ENCODE measurements around the gene ZNF471.
A peak's percentile ranks its signal among the peaks of the same experiment; 100 is the strongest.

The ZNF471 gene

DNA sequence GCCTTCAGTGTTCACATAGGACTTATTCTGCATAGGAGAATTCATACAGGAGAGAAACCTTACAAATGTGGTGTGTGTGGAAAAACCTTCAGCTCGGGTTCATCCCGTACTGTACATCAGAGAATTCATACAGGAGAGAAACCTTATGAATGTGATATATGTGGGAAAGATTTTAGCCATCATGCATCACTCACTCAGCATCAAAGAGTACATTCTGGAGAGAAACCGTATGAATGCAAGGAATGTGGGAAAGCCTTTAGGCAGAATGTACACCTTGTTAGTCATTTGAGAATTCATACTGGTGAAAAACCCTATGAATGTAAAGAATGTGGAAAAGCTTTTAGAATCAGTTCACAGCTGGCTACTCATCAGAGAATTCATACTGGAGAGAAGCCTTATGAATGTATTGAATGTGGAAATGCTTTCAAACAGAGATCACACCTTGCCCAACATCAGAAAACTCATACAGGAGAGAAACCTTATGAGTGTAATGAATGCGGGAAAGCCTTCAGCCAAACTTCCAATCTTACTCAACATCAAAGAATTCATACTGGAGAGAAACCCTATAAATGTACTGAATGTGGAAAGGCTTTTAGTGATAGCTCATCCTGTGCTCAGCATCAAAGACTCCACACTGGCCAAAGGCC is 17.7 kb downstream of the ZNF471 start:
- Histone ChIP-seq H3K27me3 (ENCODE audit: insufficient read depth, low read length) (no peaks in the 10 kb centered on the region), H2BK12ac (ENCODE audit: low read length) (no peak overlapping the region), H2BK5ac (ENCODE audit: low read depth, low read length, poor library complexity) (no peak overlapping the region), H3K9ac (ENCODE audit: low read length) (no peak overlapping the region), H3K23ac (ENCODE audit: low read length) (no peak overlapping the region), H2BK120ac (ENCODE audit: insufficient read depth, low read length, poor library complexity) (no peak overlapping the region), H3K79me2 (ENCODE audit: control insufficient read depth, insufficient read depth, low read length, poor library complexity) (no peaks in the 10 kb centered on the region), H3K36me3 (ENCODE audit: control insufficient read depth in 1 of 2, insufficient read depth in 2 of 2, low read length in 2 of 2) (peaks cover 2 to 6% of the 10 kb centered on the region in 2 experiments), H4K91ac (ENCODE audit: low read depth, low read length) (no peak overlapping the region), H4K12ac (ENCODE audit: low read depth, low read length) (no peak overlapping the region), H2AK5ac (ENCODE audit: low read length) (no peak overlapping the region), H4K8ac (ENCODE audit: low read depth, low read length) (no peak overlapping the region), H3K79me1 (ENCODE audit: low read length) (no peaks in the 10 kb centered on the region), H3K18ac (ENCODE audit: low read length) (no peak overlapping the region), H3K4me2 (ENCODE audit: low read length) (no peak overlapping the region), H3K4me1 (ENCODE audit: control insufficient read depth in 1 of 2, insufficient read depth in 2 of 2, low read length in 2 of 2) (no peaks in the 10 kb centered on the region), H3K4ac (ENCODE audit: low read depth, low read length) (no peak overlapping the region), H3K4me3 (ENCODE audit: low read depth, low read length) (no peak overlapping the region), H3K27ac (ENCODE audit: low read depth, low read length) (no peak overlapping the region), H2AFZ (ENCODE audit: insufficient read depth, low read length, poor library complexity) (no peak overlapping the region), H3K14ac (ENCODE audit: low read length) (no peak overlapping the region), H3K9me3 (ENCODE audit: insufficient read depth, low read depth, low read length) (peaks cover 23% of the 10 kb centered on the region)
- DNase-seq: peak in 1 of 2 donors; percentile 2
- no CpG with 5 or more reads among the region's 4 CpGs for WGBS (ENCODE audit: extremely low coverage, insufficient coverage, insufficient read length)

DNA sequence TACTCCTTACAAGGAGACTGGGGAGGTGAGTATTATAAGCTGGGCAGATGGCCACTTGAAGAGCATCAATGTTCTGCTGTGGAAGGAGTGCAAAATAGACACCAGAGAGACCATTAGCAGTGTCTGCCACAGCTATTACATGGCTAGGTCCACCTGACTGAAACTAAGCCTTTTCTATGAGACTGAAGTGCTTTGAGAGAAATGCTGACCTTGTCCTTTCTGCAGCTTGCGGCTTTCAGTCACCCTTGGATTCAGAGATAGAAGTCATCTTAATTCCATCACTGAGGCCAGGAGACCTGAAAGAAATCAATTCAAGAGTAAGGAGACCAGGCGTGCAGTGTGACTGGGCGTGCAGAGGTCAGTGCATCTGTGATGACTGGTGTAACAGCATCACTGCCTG is 29.8 kb downstream of the ZNF471 start:
- H4K12ac ChIP-seq (ENCODE audit: low read depth, low read length): no peak overlapping the region
- no peak overlapping the region for H3K18ac ChIP-seq (ENCODE audit: low read length)
- H3K27me3 ChIP-seq (ENCODE audit: insufficient read depth, low read length): no peaks in the 10 kb centered on the region
- no peak overlapping the region for H2AK5ac ChIP-seq (ENCODE audit: low read length)
- peaks cover 2% of the 10 kb centered on the region for H3K79me1 ChIP-seq (ENCODE audit: low read length)
- H3K4me2 ChIP-seq (ENCODE audit: low read length): no peak overlapping the region
- H3K9ac ChIP-seq (ENCODE audit: low read length): no peak overlapping the region
- no peak overlapping the region for H3K23ac ChIP-seq (ENCODE audit: low read length)
- no peak overlapping the region for H3K27ac ChIP-seq (ENCODE audit: low read depth, low read length)
- no peak overlapping the region for H3K14ac ChIP-seq (ENCODE audit: low read length)
- peaks cover 0 to 6% of the 10 kb centered on the region in 2 experiments for H3K36me3 ChIP-seq (ENCODE audit: control insufficient read depth in 1 of 2, insufficient read depth in 2 of 2, low read length in 2 of 2)
- DNase-seq: no peak
- H2AFZ ChIP-seq (ENCODE audit: insufficient read depth, low read length, poor library complexity): no peak overlapping the region
- peaks cover 0 to 7% of the 10 kb centered on the region in 2 experiments for H3K4me1 ChIP-seq (ENCODE audit: control insufficient read depth in 1 of 2, insufficient read depth in 2 of 2, low read length in 2 of 2)
- H2BK5ac ChIP-seq (ENCODE audit: low read depth, low read length, poor library complexity): no peak overlapping the region
- peaks cover 1% of the 10 kb centered on the region for H3K79me2 ChIP-seq (ENCODE audit: control insufficient read depth, insufficient read depth, low read length, poor library complexity)
- H2BK120ac ChIP-seq (ENCODE audit: insufficient read depth, low read length, poor library complexity): no peak overlapping the region
- no peak overlapping the region for H2BK12ac ChIP-seq (ENCODE audit: low read length)
- no peak overlapping the region for H3K4me3 ChIP-seq (ENCODE audit: low read depth, low read length)
- no peak overlapping the region for H3K4ac ChIP-seq (ENCODE audit: low read depth, low read length)
- WGBS (ENCODE audit: extremely low coverage, insufficient coverage, insufficient read length): no CpG with 5 or more reads among the region's 3 CpGs
- H4K91ac ChIP-seq (ENCODE audit: low read depth, low read length): no peak overlapping the region
- peaks cover 31% of the 10 kb centered on the region for H3K9me3 ChIP-seq (ENCODE audit: insufficient read depth, low read depth, low read length)
- no peak overlapping the region for H4K8ac ChIP-seq (ENCODE audit: low read depth, low read length)

DNA sequence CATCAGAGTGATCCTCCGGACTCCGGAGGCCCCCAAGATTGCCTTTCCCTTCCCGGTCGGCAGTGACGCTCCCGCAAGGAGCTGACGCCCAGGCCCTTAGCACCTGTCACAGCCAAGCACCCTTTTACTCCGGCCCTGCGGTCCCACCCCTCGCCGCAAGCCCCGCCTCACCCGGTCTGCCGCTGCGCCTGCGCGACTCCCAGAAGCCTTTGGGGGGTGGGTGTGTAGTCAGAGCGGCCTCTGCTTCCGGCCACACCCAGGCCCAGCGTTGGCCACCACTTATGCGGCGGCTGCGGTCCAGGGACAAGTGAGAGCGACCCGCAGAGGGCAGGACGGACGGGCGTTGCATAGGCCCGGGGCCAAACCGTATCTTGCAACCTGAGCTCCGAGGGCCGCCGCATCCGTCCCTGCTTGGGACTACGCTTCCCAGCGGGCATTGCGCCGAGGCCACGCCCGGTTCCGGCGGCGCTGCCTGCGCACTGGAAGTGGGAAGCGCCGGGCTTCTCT is 30.7 kb downstream of the ZNF471 start:
- peak overlapping the region; percentile 84 for H3K27ac ChIP-seq (ENCODE audit: low read depth, low read length)
- H3K4me3 ChIP-seq (ENCODE audit: low read depth, low read length): peak overlapping the region; percentile 94
- H3K18ac ChIP-seq (ENCODE audit: low read length): peak overlapping the region; percentile 91
- peak; percentile 79 to 89 for DNase-seq
- peaks cover 2% of the 10 kb centered on the region for H3K79me1 ChIP-seq (ENCODE audit: low read length)
- peak overlapping the region; percentile 66 for H3K4ac ChIP-seq (ENCODE audit: low read depth, low read length)
- H3K79me2 ChIP-seq (ENCODE audit: control insufficient read depth, insufficient read depth, low read length, poor library complexity): peaks cover 1% of the 10 kb centered on the region
- peak overlapping the region; percentile 84 for H2BK5ac ChIP-seq (ENCODE audit: low read depth, low read length, poor library complexity)
- no peak overlapping the region for H2BK120ac ChIP-seq (ENCODE audit: insufficient read depth, low read length, poor library complexity)
- peak overlapping the region; percentile 98 for H2AFZ ChIP-seq (ENCODE audit: insufficient read depth, low read length, poor library complexity)
- H4K8ac ChIP-seq (ENCODE audit: low read depth, low read length): peak overlapping the region; percentile 95
- peak overlapping the region; percentile 79 for H4K91ac ChIP-seq (ENCODE audit: low read depth, low read length)
- H2BK12ac ChIP-seq (ENCODE audit: low read length): no peak overlapping the region
- peak overlapping the region; percentile 60 for H3K4me2 ChIP-seq (ENCODE audit: low read length)
- no peaks in the 10 kb centered on the region for H3K27me3 ChIP-seq (ENCODE audit: insufficient read depth, low read length)
- H3K9ac ChIP-seq (ENCODE audit: low read length): peak overlapping the region; percentile 79
- H3K36me3 ChIP-seq (ENCODE audit: control insufficient read depth in 1 of 2, insufficient read depth in 2 of 2, low read length in 2 of 2): peaks cover 0 to 6% of the 10 kb centered on the region in 2 experiments
- H2AK5ac ChIP-seq (ENCODE audit: low read length): no peak overlapping the region
- H3K4me1 ChIP-seq (ENCODE audit: control insufficient read depth in 1 of 2, insufficient read depth in 2 of 2, low read length in 2 of 2): peaks cover 0 to 7% of the 10 kb centered on the region in 2 experiments
- H3K23ac ChIP-seq (ENCODE audit: low read length): no peak overlapping the region
- no CpG with 5 or more reads among the region's 46 CpGs for WGBS (ENCODE audit: extremely low coverage, insufficient coverage, insufficient read length)
- H4K12ac ChIP-seq (ENCODE audit: low read depth, low read length): peak overlapping the region; percentile 99
- H3K14ac ChIP-seq (ENCODE audit: low read length): peak overlapping the region; percentile 84
- peaks cover 29% of the 10 kb centered on the region for H3K9me3 ChIP-seq (ENCODE audit: insufficient read depth, low read depth, low read length)

- Histone ChIP-seq H3K4me2 (ENCODE audit: low read length) (peak within 1 kb of the TSS; percentile 95), H3K27ac (ENCODE audit: low read depth, low read length) (peak within 1 kb of the TSS; percentile 84), H3K79me2 (ENCODE audit: control insufficient read depth, insufficient read depth, low read length, poor library complexity) (peaks cover 1% of the 10 kb centered on the region), H3K23ac (ENCODE audit: low read length) (no peak within 1 kb of the TSS), H3K9ac (ENCODE audit: low read length) (peak within 1 kb of the TSS; percentile 79), H4K12ac (ENCODE audit: low read depth, low read length) (peak within 1 kb of the TSS; percentile 99), H3K79me1 (ENCODE audit: low read length) (peaks cover 2% of the 10 kb centered on the region), H3K4me1 (ENCODE audit: control insufficient read depth in 1 of 2, insufficient read depth in 2 of 2, low read length in 2 of 2) (peaks cover 0 to 7% of the 10 kb centered on the region in 2 experiments), H3K4me3 (ENCODE audit: low read depth, low read length) (peak within 1 kb of the TSS; percentile 94), H3K9me3 (ENCODE audit: insufficient read depth, low read depth, low read length) (peaks cover 24% of the 10 kb centered on the region), H3K36me3 (ENCODE audit: control insufficient read depth in 1 of 2, insufficient read depth in 2 of 2, low read length in 2 of 2) (peaks cover 0 to 6% of the 10 kb centered on the region in 2 experiments), H2BK12ac (ENCODE audit: low read length) (no peak within 1 kb of the TSS), H2AK5ac (ENCODE audit: low read length) (no peak within 1 kb of the TSS), H2AFZ (ENCODE audit: insufficient read depth, low read length, poor library complexity) (peak within 1 kb of the TSS; percentile 98), H4K8ac (ENCODE audit: low read depth, low read length) (peak within 1 kb of the TSS; percentile 95), H2BK120ac (ENCODE audit: insufficient read depth, low read length, poor library complexity) (no peak within 1 kb of the TSS), H3K27me3 (ENCODE audit: insufficient read depth, low read length) (no peaks in the 10 kb centered on the region), H2BK5ac (ENCODE audit: low read depth, low read length, poor library complexity) (peak within 1 kb of the TSS; percentile 84), H3K4ac (ENCODE audit: low read depth, low read length) (peak within 1 kb of the TSS; percentile 66), H3K18ac (ENCODE audit: low read length) (peak within 1 kb of the TSS; percentile 91), H4K91ac (ENCODE audit: low read depth, low read length) (peak within 1 kb of the TSS; percentile 79), H3K14ac (ENCODE audit: low read length) (peak within 1 kb of the TSS; percentile 84)
- DNase-seq: peak in 1 of 2 donors; percentile 6
- WGBS (ENCODE audit: extremely low coverage, insufficient coverage, insufficient read length): no CpG with 5 or more reads among the region's 65 CpGs
These were observed 31.2 kb downstream of the ZNF471 start, which contains the start of gene ZFP28 for GRCh38 chr19:56538761-56539263. TSS of gene ZFP28 (plus strand) at chr19:56538948. CDS start at chr19:56539019, 71 bp downstream.
